Esophagus squamous epithelium (tissue), 5 donors: ENCODE data around the gene ZNF106. TPM values are rescaled to one million over a fixed set of nuclear protein-coding genes. Genes with fewer than 3 reads are reported as not detected.

ENCODE experiments used
- DNase-seq: peaks from one replicate; lab custom pipeline; 2025; lab: John Stamatoyannopoulos, UW
- H3K27ac ChIP-seq, 4 donors: fragments of 200-600 bp; sonication (generic); one replicate each; pipeline ENCODE4 v1.5.1; 2016 to 2019; ENCODE audit warnings: mild to moderate bottlenecking in 1 of 4
- H3K27me3 ChIP-seq, 4 donors: fragments of 200-600 bp; sonication (generic); 1 replicate in 3 of 4; 2 replicates in 1 of 4; pipeline versions ENCODE4 v1.5.1 to v1.6.0; 2017 to 2021; ENCODE audit warnings: antibody characterized with exemption in 1 of 4
- H3K36me3 ChIP-seq, 3 donors: fragments of 200-600 bp; sonication (generic); one replicate each; pipeline ENCODE4 v1.5.1; 2016 to 2019
- H3K4me1 ChIP-seq, 3 donors: fragments of 200-600 bp; sonication (generic); one replicate each; pipeline ENCODE4 v1.5.1; 2017 to 2019
- H3K4me3 ChIP-seq, 4 donors: fragments of 200-600 bp; sonication (generic); 1 replicate in 3 of 4; 2 replicates in 1 of 4; pipeline ENCODE4 v1.5.1; 2016 to 2019; ENCODE audit warnings: mild to moderate bottlenecking in 2 of 4, moderate library complexity in 1 of 4
- H3K9me3 ChIP-seq, 3 donors: fragments of 200-600 bp; sonication (generic); one replicate each; pipeline ENCODE4 v1.5.1; 2016 to 2019
- POLR2A ChIP-seq, 4 donors: fragments of 450-650 bp; IDR thresholded peaks; one replicate each; pipeline ENCODE4 v1.6.1; 2017; ENCODE audit warnings: antibody characterized with exemption in 4 of 4, mild to moderate bottlenecking in 4 of 4, moderate library complexity in 3 of 4
- WGBS, 2 donors: methylation state at CpG; one replicate each; pipeline ENCODE4 v1.1.5; 2018; 5-methylcytosine and 5-hydroxymethylcytosine counted together
- intact Hi-C: fragments of 100-400 bp; cut with DNase I; formaldehyde crosslinking; loops from one replicate; pipeline ENCODE4 v1.15.0; 2022
- total RNA-seq, 4 donors: library from RNA; depleted of rRNA; stranded (reverse); fragments of >200 nt; gene quantifications; one replicate each; pipeline ENCODE4 v1.1.0, GENCODE V29; 2016
- TF ChIP-seq, protein P1 (sequence below), 6 experiments: fragments of 450-650 bp in 4 of 6; fragments of 200-600 bp in 2 of 6; sonication (generic) in 2 of 6; IDR thresholded peaks; one replicate each; pipeline ENCODE4 v1.5.1; 2016 to 2019; ENCODE audit warnings: antibody characterized with exemption in 6 of 6, mild to moderate bottlenecking in 4 of 6, moderate library complexity in 4 of 6
- donor health status: DM: yes; HTN: yes; CAD: no.

ZNF106 gene
- total RNA-seq, 4 donors from 2014 or later = 16.0 to 65.0 (median 33.8) TPM

DNA sequence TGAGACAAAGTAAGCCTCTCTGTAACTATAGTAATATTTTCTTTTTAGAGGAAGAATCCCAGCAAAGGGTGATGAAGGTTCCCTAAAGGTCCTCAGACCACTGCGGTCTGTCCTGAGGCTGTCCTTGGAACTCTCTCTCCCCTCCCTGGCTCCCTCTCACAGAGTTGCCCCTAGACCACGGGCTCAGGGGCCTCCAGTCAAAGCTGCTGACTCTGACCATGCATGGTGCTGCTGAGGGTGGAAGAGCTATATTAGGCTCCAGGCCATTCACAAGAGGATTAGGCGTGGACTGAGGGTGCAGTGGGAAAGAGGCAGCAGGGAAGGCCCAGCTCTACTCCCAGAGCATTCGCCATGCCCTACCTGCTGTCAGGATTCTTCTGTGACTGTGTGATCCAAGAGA is 117.0 kb downstream of the ZNF106 start:
- H3K4me3 ChIP-seq = no peak overlapping the region
- TF ChIP-seq, protein P1, sequence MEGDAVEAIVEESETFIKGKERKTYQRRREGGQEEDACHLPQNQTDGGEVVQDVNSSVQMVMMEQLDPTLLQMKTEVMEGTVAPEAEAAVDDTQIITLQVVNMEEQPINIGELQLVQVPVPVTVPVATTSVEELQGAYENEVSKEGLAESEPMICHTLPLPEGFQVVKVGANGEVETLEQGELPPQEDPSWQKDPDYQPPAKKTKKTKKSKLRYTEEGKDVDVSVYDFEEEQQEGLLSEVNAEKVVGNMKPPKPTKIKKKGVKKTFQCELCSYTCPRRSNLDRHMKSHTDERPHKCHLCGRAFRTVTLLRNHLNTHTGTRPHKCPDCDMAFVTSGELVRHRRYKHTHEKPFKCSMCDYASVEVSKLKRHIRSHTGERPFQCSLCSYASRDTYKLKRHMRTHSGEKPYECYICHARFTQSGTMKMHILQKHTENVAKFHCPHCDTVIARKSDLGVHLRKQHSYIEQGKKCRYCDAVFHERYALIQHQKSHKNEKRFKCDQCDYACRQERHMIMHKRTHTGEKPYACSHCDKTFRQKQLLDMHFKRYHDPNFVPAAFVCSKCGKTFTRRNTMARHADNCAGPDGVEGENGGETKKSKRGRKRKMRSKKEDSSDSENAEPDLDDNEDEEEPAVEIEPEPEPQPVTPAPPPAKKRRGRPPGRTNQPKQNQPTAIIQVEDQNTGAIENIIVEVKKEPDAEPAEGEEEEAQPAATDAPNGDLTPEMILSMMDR (IDR thresholded peaks at IDR 0.05) = no peak
- TF ChIP-seq POLR2A (IDR thresholded peaks at IDR 0.05) = no peak

DNA sequence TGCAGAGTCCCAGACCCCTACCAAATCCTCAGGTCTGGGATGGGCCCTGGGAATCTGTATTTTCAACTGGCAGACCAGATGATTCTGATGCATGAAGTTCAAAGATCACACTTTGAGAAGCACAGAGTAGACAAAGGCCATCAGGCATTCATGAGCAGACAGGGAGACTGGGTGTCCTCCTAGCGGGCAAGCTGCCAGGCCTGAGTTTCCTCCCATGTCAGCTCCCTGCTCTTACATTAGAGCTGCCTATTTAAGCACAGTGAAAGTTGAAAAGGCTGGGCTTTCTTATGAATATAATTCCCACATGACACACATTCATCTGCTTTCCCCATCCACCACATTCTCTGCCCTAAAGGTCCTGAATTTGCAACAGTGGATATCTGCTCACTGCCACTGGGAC is 117.7 kb downstream of the ZNF106 start:
- H3K9me3 ChIP-seq = peaks cover 0 to 4% (median 0%) of the 10 kb centered on the region in 3 donors
- no peaks in the 10 kb centered on the region for H3K27me3 ChIP-seq
- no peak overlapping the region for H3K4me3 ChIP-seq
- TF ChIP-seq, protein P1 (IDR thresholded peaks at IDR 0.05) = no peak
- TF ChIP-seq POLR2A (IDR thresholded peaks at IDR 0.05) = no peak
- DNase-seq = no peak
- H3K36me3 ChIP-seq = no peaks in the 10 kb centered on the region
- H3K27ac ChIP-seq = no peak overlapping the region
- intact Hi-C loops = no loop called here
- no peaks in the 10 kb centered on the region for H3K4me1 ChIP-seq
- WGBS, 2 donors = 75 to 86% methylated on average over 1 of the region's 1 CpG

More for the DNA sequence above, 117.0 kb downstream of the ZNF106 start:
- Histone ChIP-seq H3K4me1 (no peaks in the 10 kb centered on the region), H3K27ac (no peak overlapping the region), H3K9me3 (peaks cover 0 to 4% (median 0%) of the 10 kb centered on the region in 3 donors), H3K27me3 (no peaks in the 10 kb centered on the region), H3K36me3 (no peaks in the 10 kb centered on the region)
- 80 to 93% methylated on average over 2 to 3 of the region's 4 CpGs for WGBS, 2 donors
- intact Hi-C loops = no loop called here
- DNase-seq = no peak

DNA sequence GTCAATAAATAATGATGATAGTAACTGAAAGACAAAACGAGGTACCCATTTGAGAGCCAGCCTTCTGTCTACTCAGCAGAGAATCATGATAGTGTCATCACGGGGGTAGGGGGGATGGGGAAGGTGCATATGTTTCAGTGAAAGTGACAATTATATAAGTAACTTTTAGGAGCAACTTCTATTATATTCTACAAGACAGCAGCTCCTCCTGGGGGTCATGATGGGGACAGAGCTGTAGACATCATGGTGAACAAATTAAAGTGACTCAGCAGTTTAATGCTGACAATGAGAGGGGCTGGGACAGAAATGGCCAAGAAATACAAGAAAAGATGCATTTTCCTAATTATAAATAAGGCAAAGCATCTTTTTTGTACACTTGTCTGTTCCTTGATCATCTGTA is 119.8 kb downstream of the ZNF106 start:
- Histone ChIP-seq H3K4me1 (no peaks in the 10 kb centered on the region), H3K27me3 (no peaks in the 10 kb centered on the region), H3K9me3 (no peaks in the 10 kb centered on the region), H3K27ac (no peak overlapping the region), H3K4me3 (no peak overlapping the region), H3K36me3 (no peaks in the 10 kb centered on the region)
- no peak for TF ChIP-seq POLR2A (IDR thresholded peaks at IDR 0.05)
- TF ChIP-seq, protein P1 (IDR thresholded peaks at IDR 0.05) = no peak
- intact Hi-C loops = no loop called here
- 43 to 59% methylated on average over 2 of the region's 2 CpGs for WGBS, 2 donors
- no peak for DNase-seq

DNA sequence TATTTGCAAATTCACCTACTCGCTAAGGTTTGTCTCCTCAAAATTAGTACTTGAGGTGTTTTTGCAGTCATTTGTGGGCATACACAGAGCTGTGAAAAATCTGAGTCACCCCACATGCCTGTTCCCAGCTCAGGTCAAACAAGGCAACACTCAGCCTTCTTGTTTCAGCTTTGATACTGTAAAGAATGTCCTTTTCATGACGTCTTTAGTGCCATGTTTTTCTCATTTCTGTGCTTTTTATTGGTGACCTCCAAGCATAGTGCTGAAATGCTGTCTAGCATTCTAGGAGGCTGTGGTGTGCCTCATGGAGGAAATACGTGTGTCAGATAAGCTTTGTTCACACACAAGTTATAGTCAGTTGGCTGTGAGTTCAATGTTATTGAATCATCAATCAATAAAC is 122.8 kb downstream of the ZNF106 start:
- H3K4me3 ChIP-seq = no peak overlapping the region
- intact Hi-C loops = no loop called here
- H3K27me3 ChIP-seq = no peaks in the 10 kb centered on the region
- H3K9me3 ChIP-seq = no peaks in the 10 kb centered on the region
- WGBS, 2 donors = 82 to 91% methylated on average over 3 of the region's 3 CpGs
- peaks cover 0 to 8% (median 0%) of the 10 kb centered on the region in 3 donors for H3K4me1 ChIP-seq
- DNase-seq = no peak
- no peak for TF ChIP-seq POLR2A (IDR thresholded peaks at IDR 0.05)
- TF ChIP-seq, protein P1 (IDR thresholded peaks at IDR 0.05) = no peak
- no peak overlapping the region for H3K27ac ChIP-seq
- no peaks in the 10 kb centered on the region for H3K36me3 ChIP-seq

DNA sequence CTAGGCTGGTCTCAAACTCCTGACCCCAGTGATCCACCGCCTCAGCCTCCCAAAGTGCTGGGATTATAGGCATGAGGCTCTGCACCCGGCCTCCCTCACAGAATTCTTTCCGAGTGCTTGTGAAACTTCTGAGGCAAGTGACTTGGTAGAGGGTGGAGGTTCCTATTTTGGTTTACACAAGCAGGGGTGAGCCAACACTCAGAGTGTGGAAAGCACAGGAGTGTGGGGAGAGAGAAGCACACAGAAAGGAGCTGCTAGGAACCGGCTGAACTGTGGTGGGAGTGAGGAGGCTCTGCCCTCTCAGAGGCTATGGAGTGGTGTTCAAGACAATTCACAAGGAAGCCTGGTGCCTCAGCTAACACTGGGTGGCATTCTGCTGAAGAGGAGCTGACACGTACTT is 123.9 kb downstream of the ZNF106 start:
- no peaks in the 10 kb centered on the region for H3K36me3 ChIP-seq
- no peak for DNase-seq
- H3K27ac ChIP-seq = no peak overlapping the region
- intact Hi-C loops = no loop called here
- TF ChIP-seq, protein P1 (IDR thresholded peaks at IDR 0.05) = no peak
- TF ChIP-seq POLR2A (IDR thresholded peaks at IDR 0.05) = no peak
- H3K9me3 ChIP-seq = no peaks in the 10 kb centered on the region
- 41 to 64% methylated on average over 3 to 4 of the region's 5 CpGs for WGBS, 2 donors
- H3K4me3 ChIP-seq = no peak overlapping the region
- H3K27me3 ChIP-seq = no peaks in the 10 kb centered on the region
- H3K4me1 ChIP-seq = peaks cover 0 to 8% (median 0%) of the 10 kb centered on the region in 3 donors
